Pons (tissue), 1 donor: ENCODE measurements around the gene PPOX.
A peak's percentile ranks its signal among the peaks of the same experiment; 100 is the strongest.

Source experiments
- DNase-seq: peaks from one replicate; pipeline ENCODE4 v3.0.0-alpha.2; 2016; ENCODE audit warnings: low spot score

Gene PPOX

DNA sequence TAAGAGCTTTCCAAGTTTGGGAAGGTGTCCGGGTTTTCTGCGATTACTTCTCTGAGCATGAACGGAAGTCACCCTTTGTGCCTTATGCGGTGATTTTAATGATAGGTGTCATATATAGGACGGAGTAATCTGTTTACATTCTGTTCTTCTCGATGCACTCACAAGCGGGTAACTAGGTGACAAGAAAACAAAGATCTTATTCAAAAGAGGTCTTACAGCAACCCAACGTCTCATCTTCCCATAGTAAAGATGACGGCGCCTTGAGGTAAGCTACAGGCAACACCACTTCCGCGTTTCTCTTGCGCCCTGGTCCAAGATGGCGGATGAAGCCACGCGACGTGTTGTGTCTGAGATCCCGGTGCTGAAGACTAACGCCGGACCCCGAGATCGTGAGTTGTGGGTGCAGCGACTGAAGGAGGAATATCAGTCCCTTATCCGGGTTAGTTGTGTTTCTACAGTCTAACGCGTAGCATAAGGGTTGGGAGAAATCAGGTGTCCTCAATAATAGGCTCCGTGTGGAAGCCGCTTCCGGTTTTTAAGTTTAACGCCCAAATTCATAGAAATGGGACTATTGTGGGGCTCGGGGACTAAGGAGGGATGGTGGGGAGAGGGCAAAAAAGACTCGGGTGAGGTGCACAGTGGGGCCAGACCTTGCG lies 12.4 kb upstream of the PPOX start, which contains the start of gene UFC1:
UFC1 (plus strand) TSS at position 297 of the 656 bp plus-strand sequence; CDS start at position 317, 20 bp downstream.
- DNase-seq, result peak; percentile 94

DNA sequence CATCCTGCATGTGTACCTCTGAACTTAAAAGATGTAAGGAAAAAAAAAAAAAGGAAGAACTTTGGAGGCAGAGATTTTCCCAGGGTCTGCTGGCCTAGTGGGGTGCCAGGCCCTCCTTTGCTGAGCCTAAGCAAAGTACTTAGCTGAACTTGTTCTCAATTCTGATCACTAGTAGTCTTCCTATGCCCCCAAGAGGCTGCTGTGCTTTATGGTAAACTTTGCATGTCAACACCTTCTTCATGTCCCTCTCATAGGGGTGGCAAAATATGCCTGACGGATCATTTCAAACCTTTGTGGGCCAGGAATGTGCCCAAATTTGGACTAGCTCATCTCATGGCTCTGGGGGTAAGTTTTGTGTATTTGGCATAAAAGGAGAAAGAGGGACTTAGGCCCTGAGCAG lies 8.4 kb upstream of the PPOX start:
- DNase-seq, result no peak

DNA sequence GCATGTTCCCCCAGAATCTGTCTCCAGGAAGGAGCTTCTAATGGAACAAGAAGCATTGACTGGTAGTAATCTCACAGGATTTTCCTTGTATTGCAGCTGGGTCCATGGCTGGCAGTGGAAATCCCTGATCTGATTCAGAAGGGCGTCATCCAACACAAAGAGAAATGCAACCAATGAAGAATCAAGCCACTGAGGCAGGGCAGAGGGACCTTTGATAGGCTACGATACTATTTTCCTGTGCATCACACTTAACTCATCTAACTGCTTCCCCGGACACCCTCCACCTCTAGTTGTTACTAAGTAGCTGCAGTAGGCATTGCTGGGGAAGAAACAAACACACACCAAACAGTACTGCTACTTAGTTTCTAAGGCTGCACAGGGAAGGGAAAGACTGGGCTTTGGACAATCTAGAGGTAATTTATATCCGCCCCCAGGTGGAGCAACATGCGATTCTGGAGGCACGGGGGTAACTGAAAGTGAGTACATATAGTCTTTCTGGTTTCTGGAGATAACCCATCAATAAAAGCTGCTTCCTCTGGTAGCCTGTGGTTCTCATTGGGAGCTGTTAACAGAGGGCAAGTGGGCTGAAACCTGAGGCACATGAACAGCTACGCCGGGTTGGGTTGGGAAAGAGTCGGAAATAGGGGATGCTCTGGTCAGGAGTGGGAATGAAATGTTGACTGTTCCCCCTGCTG lies 7.8 kb upstream of the PPOX start:
- no peak for DNase-seq

DNA sequence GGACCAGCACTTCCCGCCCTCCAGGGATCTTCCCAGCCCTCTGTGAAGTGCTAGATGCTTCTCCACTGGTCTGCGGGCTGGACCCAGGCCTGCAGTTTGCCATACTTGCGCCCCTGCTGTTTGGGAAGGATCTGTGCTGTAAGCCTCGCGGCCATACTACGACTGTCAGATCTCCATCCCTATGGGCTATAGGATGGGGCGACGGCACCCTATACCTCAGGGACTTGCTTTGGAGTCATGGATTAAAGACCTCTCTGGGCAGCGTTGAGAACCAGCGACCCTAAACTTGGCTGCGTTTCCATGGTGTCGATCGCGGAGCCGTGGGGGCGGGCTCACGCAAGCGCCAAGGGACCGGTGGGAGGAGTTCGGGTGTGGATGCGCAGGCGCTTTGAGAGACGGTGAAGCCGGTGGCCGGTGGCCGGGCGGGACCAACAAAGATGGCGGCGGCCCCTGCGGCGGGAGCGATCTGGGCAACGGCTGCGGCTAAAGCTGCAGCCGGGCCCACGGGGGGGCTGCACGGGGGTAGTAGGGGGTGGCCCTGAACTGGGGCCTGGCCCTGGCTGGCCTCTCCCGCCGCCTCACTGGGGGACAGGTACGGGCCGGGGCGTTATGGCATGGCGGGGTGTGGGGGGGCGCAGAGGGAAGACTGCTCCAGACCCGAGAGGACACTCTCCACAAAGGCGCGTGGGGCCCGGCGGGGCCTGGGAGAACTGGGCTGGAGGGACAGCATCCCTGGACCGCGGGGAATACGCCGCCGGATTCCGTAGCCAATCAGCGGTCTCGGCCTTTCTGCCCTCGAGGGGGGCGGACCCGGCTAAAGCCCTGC lies 6.9 kb upstream of the PPOX start, which contains the start of gene USP21:
USP21 (plus strand) TSS at position 414 of the 826 bp plus-strand sequence. CDS start 1,141 bp downstream, outside the sequence.
- peak; percentile 94 for DNase-seq

DNA sequence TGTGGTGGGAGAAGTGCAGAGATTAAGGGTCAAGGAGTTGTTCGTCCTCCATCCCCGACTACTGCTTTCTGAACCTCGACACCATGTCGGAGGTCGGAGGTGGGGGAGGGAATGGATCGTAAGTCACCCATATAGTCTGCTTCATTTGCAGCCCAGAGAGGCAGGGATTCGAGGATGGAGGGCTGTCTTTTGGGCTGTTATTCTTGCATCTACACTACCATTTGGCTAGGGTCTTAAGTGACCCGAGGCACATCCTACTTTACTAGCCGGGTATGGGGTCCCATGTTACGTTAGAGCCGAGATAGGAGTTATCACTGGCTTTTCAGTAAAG lies 6.3 kb upstream of the PPOX start:
- DNase-seq, result no peak

DNA sequence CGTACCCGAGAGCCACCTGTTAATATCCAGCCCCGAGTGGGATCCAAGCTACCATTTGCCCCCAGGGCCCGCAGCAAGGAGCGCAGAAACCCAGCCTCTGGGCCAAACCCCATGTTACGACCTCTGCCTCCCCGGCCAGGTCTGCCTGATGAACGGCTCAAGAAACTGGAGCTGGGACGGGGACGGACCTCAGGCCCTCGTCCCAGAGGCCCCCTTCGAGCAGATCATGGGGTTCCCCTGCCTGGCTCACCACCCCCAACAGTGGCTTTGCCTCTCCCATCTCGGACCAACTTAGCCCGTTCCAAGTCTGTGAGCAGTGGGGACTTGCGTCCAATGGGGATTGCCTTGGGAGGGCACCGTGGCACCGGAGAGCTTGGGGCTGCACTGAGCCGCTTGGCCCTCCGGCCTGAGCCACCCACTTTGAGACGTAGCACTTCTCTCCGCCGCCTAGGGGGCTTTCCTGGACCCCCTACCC lies 5.5 kb upstream of the PPOX start:
- no peak for DNase-seq

DNA sequence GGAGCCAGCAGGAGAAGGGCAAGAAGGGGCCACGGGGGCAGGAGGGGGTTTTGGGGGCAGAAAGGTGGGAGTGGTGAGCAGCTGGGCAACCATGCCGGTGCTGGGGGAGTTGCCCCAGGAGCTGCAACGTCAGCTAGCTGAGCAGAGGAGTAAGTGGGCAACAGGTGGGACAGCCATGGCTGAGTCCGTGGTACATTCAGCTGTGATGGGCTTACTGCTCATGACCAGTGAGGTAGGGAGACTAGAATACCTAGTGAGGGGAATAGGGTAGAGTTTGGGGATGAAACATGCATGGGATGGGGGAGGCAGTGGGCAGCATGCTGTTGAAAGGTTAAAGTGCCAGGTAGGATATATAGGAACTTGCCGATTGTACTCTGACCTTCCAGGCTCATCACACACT lies 4.6 kb upstream of the PPOX start:
- no peak for DNase-seq

DNA sequence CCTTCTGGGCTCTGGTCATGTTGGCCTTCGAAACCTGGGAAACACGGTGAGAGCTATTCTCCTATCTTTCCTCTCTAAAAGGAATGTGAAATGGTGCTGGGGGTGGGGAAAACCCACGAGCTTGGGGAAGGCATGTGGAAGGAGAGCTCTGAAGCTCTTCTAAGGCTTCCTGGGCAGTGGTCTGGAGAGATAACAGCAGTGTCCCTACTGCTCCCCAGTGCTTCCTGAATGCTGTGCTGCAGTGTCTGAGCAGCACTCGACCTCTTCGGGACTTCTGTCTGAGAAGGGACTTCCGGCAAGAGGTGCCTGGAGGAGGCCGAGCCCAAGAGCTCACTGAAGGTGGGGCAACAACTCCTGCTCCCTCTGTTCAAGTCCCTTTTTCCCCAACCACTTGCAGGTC lies 4.2 kb upstream of the PPOX start:
- no peak for DNase-seq

DNA sequence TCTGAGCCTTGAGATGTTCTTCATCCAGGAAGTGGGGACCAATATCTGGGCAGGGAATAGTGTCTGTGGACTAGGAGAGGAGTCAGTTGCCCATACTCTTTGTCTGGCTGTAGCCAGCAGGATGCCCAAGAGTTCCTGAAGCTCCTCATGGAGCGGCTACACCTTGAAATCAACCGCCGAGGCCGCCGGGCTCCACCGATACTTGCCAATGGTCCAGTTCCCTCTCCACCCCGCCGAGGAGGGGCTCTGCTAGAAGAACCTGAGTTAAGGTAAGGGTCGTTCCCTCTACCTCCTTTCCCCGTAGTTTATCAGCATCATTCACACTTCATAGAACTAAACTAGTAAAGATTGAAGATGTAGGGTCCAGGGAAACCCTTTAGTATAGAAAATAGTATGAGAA lies 3.4 kb upstream of the PPOX start:
- no peak for DNase-seq

DNA sequence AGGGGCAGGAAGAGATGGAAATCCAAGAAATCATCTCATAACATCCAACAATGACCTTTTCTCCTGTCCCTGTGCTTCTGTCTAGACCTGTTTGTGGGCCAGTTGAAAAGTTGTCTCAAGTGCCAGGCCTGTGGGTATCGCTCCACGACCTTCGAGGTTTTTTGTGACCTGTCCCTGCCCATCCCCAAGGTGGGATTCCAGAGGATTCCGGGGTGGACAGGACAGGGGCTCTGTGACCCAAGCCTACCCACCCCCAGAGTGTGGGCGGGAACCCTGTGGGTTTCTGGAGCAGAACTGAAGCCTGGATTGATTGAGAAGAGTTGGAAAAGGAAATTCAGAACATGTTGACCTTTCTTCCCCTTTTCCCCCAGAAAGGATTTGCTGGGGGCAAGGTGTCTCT lies 2.4 kb upstream of the PPOX start:
- DNase-seq, result no peak

DNA sequence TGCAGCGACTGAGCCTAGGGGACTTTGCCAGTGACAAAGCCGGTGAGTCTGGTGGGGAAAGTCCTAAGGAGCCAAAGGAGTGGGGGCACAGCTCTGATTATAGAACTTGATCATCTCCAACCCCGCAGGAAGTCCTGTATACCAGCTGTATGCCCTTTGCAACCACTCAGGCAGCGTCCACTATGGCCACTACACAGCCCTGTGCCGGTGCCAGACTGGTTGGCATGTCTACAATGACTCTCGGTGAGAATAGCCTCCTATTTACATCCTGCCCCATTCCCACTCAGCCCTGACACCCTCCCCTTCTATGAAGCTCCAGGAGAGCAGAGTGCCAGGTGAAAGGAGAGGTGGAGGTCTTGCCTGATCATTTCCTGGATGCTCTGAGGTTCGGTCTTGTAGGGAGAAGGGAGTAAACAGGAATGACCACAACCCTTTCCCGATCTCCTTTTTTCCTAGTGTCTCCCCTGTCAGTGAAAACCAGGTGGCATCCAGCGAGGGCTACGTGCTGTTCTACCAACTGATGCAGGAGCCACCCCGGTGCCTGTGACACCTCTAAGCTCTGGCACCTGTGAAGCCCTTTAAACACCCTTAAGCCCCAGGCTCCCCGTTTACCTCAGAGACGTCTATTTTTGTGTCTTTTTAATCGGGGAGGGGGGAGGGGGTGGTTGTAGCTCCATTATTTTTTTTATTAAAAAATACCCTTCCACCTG lies 1.2 kb upstream of the PPOX start:
- DNase-seq, result no peak

DNA sequence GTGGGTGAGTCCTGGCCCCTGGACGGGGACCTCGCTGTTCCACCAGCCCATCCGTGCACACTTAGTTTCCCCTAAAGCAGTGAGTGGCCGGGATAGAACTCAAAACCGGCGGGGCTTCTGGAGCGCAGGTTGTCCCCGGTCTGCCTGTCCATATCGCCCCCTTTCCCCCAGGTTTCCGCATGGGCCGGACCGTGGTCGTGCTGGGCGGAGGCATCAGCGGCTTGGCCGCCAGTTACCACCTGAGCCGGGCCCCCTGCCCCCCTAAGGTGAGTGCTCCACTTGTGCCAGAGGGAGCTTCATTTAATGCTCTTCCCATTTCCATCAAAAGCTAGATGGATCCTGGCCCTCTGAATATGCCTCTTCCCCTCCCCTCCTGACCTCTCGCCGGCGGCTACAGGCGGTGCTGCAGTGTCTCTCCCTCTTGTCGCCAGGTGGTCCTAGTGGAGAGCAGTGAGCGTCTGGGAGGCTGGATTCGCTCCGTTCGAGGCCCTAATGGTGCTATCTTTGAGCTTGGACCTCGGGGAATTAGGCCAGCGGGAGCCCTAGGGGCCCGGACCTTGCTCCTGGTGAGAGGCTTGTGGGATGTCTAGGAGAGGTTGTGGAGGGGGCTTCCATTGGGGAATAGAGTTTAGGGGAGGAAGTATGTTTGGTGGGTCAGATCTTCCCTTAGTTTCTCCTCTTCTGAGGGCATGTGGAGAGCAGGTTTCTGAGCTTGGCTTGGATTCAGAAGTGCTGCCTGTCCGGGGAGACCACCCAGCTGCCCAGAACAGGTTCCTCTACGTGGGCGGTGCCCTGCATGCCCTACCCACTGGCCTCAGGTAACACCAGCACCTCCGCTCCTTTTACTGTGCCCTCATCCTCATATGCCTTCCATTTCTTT lies 683 bp downstream of the PPOX start:
- no peak for DNase-seq

DNA sequence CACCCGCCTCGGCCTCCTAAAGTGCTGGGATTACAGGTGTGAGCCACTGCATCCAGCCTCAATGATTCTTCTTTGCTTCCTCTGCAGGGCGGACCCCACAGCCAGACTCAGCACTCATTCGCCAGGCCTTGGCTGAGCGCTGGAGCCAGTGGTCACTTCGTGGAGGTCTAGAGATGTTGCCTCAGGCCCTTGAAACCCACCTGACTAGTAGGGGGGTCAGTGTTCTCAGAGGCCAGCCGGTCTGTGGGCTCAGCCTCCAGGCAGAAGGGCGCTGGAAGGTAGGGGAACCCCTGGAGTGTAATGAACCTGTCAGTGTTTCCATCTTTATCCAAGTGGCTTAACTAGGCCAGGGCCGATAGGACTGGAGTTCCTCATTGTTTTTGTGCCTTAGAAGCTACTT lies 2.7 kb downstream of the PPOX start:
- no peak for DNase-seq

DNA sequence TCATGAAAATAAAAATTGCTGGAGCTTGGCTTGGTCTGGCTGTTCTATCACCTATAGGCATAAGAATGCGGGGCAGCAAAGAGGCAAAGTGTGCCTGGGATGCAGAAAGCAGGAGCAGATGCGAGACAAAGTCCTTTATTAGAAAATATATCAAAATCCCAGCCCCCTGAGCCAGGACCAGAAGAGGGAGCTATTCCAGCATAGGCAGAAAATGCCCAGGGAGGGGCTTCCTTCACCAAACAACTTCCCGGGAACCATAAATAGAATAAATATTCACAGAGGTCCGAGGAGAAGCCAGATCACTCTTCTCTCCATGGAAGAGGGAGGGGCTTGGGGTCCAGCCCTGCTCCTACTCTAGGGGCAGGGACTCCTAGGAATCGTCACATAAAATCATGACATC lies 5.0 kb downstream of the PPOX start:
- DNase-seq, result no peak

DNA sequence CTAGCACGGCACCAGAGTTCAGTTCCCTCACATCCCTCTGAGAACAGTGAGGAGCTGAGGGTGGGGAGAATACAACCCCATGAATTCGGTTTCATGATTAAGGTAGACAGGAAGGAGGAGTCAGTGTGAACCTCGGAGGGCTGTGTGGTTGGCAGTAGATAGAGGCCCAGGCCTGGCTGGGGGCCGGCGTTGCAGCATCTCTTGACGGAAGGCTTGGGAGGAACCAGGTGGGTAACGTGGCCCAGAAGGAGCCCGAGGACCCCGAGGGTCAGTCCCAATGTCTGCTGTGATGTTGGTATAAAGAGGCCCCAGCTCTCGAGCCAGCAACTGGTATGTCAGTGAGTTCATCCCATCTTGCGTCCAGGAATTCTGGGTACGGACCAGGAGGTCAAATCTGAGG lies 5.5 kb downstream of the PPOX start:
- no peak for DNase-seq

DNA sequence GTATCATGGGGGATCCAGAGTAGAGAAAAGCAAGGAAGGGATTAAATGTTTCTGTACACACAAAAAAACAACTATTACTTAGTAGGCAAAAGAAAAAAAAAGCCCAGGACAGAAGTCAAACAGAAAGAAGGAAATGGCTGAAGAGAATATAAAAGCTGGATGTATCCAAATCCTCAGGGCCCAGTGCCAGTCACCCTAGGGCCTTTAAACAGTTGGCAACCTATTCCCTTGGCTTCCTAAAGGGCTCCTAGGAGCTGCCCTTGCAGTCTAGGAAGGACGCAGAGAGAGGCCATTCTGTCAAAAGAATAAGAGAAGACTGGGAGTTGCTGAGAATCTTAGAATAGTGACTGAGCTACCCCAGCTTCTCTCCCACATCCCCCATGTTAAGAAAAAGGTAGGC lies 6.1 kb downstream of the PPOX start:
- no peak for DNase-seq

DNA sequence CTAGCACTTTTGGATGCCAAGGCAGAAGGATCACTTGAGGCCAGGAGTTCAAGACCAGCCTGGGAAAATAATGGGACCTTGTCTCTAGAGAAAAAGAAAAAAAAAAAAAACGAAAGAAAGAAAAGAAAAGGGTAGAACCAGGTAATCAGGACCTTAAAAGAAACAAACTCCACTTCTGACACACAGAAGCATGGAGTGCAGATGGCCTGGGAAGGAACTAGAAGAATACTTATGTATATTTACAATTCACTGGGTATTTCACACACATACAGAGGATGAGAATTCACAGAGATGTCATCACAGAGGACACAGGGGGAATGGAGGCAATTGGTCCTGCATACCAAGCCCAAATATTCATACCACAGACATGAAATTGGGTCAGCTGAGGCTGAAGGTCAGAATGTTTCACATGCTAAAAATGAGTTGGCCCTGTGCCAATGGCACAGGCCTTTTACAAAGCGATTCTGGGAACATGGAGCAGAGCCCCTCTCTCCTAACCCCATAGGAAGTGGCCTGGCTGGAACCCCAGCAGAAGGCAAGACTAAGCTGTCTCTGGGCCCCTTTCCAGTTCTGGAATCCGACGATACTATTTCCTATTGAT lies 6.7 kb downstream of the PPOX start:
- no peak for DNase-seq

DNA sequence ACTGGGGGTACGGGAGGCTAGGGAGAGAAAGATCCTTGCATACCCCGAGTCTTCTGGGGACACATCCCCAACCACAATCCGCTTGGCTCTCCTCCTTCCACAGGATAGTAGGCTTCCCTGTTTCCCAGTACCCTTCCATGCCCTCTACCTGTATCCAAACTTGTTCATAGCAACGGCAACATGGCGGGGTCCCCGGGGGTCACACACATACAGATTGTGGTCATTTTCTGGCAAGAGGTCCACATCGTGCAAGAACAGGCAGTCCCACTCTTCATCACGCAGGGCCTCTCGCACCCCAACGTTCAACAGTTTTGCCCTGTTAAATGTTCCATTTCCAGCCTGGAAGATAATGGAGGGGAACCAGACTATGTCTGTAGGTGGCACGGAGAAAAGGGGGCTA lies 7.5 kb downstream of the PPOX start:
- no peak for DNase-seq

DNA sequence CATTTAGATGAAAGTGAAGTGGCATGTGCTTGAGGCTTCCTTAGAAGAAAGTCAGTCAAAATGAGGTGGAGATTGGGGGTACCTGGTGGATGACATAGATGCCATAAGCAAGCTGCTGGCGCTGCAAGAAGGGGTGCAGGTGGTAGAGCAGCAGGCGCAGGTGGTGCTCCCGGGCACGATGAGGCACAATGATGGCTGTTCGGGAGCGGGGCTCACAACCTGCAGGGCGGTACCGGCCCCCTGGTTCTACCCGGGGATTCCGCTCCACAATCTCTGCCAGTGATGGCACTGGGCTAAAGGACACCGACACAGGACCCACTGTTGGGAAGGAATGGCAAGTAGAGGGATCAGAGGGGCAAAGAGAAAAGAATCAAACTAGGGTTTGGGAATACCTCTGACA lies 8.7 kb downstream of the PPOX start:
- DNase-seq, result no peak

DNA sequence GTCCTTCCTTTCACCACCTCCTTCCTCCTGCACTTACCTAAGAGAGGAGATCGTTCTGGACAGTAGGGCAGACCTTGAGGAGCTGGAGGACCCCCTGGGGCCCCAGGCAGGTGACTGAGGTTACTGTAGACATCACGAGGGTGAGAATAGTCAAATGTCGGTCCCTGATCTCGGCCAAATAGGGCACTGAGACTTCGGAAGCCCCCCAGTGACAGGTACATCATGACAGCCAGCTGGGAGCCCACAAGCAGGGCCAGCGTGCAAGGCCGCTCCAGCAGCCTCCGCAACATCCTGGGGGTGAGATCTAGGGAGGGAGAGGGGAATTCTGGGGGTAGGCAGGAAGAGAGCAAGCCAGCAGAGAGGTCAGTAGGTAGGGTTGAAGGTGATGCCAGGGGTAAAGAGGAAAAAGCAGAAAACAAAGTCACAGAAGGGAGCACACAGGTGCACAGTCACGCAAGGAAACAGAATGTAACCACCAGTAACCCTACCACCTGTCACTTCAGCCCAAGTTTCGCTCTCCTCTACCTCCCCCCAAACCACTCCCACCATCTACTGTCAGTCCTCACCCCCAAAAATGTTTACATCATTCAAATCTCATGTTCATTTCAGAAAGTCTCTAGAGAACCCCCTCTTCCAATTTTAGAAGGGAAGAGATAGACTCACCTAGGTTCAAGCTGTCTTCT lies 9.7 kb downstream of the PPOX start:
- no peak for DNase-seq
